GM19397 (cell line): Measurements from ENCODE around the gene IFNG-AS1.

ENCODE experiments used
- ATAC-seq: cut with Tn5 transposase; IDR thresholded peaks from one replicate; pipeline ENCODE4 v1.9.1; 2021; ENCODE audit warnings: mild to moderate bottlenecking, moderate library complexity; ENCODE audit not compliant: unreplicated experiment

Gene IFNG-AS1

DNA sequence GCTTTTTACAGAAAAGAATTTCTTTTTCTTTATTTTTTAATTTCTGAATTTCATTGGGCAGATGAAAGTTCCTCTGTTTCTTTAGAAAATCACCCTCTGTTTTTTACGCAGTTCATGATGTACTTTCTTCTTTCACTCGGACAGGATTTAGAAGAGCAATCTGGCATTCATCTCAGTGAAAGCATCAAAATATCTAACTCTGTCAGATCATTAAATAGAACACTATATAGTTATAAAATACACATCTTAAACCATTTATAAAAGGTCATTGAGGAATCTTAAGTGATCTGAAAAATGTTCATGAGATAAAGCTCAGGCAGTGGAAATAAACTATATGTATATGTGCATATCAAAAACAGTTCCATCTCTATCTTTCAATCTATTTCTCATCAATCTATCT, 3.9 kb downstream of the IFNG-AS1 start:
- no peak for ATAC-seq

DNA sequence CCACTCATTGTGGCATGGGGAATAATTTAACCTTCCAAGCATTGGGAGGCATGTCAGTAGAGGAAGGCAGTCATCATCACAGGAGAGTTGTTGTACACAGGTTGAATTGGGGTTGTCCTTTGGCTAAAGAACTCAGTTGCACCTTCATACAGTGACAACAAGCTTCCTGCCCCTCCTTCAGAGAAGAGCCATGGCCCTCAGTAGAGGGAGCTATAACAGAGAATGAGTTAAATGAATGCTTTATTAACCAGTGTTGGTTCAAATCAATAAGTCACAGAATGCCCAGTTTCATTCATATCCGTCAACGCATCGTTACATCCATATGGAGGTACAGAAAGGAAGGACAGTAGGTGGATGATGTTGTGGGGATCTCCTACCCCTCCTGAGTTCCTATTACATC, 4.8 kb downstream of the IFNG-AS1 start:
- ATAC-seq = no peak

DNA sequence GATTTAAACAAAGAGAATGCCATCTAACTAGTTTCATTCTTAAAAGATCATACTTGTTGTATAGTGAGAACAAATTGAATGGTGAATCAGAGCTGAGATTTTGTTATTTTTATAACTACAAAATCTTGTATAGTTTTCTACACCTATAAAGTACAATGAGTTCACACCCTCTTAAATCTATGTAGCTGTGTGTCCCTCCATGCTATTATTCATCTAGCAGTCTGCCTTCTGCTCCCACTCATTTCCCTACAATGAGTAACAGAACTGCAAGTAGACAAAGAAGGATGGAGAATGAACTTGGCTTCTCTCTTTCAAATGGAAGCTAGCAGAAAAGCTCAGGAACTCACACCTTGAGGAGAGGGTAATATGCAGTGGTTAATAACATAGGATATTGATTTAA, 7.1 kb downstream of the IFNG-AS1 start:
- no peak for ATAC-seq

DNA sequence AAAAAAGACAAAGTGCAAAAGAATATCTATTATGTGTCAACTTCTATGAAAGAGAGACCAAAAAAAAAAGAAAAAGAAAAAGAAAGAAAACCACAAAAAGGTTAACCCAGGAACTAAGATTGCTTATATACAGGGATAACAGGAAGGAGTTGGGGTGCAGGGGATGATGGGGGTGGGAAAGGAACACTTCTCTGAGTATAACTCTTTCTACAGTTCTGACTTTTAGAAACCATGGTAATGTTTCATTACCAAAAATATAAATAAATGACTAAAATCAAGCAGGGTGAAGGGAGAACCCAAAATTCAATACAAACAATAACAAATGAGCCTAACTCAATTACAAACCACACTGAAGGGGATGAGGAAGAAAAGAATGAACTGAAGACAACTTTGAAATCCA, 9.1 kb downstream of the IFNG-AS1 start:
- ATAC-seq = no peak

DNA sequence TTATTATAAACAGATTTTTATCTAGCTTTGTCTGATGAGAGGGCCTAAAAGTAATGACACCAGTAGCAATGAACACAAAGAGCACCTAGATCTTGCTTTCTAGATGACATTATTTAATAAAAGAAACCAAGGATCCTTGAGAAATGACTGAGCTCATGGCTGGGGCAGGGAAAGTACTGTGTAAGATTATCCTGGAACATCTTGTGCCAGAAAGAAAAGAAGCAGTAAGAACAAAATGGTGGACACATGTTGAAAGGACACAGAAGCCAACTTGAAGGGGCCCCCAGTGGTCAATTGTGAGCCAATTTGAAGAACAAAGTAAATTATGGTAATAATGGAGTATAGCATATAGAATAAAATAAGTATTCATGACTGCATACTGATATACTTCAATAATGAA, 10.0 kb downstream of the IFNG-AS1 start:
- no peak for ATAC-seq

DNA sequence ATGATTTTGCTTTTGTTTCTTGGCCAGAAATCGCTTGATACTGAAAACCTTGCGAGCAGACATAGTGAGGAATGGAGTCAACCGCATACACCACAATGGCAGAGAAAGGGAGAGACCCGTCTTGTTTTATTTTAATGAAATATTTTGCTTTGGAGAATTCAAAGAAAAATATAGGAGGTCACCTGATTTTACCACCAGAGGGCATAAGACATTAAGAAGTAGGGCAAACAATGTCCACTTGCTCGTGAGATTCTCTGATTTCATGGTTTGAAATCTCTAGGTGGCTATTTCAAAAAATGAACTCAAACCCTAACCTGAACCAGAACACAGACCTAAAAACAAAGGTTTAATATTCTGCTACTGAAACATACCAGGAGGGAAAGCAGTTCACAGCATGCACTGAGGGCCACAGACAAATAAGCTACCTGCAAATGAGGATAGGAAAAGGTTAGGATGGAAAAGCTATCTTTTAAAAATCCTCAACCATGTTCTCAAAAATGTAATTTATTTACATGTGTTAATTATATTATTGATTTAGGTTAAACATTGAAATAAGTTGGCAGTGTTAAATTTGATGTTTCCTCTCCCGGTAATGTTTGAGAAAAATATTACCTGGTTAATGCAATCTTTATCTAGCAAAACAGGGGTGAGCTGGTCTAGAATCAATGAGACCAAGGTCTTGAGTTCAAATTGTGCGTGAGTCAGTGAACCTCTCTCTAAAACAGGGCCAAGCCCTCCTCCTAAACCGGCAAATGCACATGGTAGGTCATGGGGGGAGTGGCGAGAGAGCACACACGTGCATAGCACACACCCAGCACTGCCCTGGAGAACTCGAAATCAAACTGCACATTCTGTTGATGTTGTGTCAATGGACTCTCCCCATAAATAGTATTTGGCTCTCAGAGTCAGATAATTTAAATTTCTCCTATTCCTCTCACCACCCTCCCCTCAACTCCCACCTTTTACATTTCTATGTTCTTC, 12.5 kb downstream of the IFNG-AS1 start:
- ATAC-seq = no peak

DNA sequence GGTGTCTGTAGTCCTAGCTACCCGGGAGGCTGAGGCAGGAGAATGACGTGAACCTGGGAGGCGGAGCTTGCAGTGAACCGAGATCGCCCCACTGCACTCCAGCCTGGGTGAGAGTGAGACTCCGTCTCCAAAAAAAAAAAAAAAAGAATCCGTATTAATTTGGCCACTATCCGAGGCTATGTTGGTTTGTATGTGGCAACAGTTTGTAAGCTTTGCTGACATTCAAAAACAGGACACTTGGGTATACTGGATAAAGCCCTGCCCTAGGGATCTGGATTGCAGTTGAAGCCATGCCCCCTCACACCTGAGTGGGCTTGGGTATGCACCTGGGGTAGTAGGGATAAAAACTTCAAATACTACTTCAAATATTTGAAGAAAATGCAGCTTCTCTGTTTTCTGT, 14.5 kb downstream of the IFNG-AS1 start:
- no peak for ATAC-seq

DNA sequence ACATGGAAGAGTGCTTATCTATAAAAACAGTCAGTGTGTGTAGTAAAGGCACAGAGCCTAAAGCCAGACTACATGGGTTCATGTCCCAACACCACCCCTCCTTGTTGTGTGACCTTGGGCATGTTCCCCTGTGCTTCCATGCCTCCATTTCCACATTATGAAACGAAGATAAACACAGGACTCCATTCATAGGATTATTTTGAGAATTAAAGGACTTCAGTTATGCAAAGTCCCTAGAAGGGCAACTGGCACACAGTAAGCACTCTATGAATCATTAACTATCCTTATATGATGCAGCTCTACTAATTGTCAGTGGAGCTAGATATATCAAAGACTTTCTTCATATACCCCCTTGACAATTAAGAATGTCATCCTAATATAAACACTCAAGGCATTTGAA, 17.8 kb downstream of the IFNG-AS1 start:
- no peak for ATAC-seq

DNA sequence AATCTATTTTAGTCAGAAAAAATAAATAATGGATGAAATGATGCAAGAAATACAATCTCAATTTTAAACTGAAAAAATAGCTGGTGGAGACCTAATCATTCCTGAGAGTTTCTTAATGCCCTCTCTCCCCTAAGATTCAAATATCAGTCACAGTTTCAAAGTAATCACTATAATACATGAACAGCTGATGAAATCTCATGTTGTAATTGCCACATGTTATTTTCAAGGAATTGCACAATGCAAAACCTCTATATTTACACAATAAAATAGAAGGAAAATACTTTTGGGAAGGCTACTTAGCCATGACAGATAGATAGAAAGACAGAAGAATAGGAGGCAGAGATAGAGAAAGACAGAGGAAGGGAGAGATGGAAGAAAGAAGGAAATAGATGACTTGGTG, 18.2 kb downstream of the IFNG-AS1 start:
- no peak for ATAC-seq

DNA sequence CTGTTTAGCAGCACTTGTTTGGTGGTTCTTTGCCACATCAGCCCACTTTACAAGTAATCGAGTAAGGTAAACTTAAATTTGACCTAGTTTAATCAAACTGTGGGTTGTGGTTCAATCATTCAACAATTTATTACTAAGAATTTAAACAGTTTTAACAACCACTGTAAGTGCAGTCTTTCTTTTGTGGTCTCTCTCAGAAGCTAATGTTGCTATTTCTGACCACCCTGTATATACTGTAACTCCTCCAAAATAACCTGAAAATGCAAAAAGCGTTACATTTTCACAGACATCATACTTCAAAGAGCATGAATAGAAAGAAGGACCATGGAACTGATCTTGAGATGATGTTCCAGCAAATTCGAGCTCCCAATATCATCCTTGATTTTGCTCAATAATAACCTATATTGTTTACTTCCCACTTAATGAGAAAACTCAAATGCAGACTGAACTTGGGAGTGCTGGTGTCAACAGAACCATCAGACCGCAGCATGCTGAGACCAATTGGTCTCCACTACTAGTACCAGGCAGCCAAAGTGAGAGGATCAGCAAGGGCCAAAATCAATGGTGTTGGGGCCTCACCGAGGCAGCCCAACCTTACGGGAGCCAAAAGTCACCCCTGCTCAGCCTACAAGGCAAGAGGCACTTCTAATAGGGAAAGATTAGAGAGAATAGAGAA, 22.1 kb downstream of the IFNG-AS1 start:
- ATAC-seq = no peak

DNA sequence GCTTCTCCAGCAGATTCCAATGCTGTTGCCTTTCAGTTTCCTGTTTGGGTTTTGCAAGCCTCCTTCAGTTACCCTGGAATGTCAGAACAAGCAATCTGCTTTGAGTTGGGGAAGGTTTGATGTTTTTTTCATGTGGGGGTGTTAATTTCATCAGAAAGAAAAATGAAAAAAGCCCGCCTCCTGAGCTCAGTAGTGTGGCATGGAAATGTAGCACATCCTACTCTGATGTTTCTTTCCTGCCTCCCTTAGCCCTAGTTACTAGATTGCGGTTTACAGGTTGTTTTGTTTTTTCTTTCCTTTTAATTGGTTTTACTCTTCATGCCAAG, 22.6 kb downstream of the IFNG-AS1 start:
- ATAC-seq = peak; percentile 13

DNA sequence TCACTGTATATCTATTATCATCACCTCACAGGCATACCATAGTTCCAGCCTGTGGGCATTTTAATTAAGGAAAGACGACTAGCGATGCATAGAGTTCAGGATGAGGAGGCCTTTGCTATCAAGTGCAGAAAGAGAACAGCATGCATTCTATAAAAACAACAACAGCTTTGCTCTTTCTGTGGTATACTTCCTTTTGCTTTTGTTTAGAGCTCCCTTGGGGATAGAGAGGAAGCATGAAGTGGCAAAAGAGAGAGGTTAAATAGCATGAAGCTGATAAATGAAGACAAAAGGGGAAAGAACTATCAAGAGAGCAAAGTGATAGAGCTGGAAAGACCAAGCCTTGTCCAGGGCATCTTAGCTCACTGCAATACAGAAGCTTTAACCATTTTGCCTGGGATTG, 23.5 kb downstream of the IFNG-AS1 start:
- peak; percentile 74 for ATAC-seq

DNA sequence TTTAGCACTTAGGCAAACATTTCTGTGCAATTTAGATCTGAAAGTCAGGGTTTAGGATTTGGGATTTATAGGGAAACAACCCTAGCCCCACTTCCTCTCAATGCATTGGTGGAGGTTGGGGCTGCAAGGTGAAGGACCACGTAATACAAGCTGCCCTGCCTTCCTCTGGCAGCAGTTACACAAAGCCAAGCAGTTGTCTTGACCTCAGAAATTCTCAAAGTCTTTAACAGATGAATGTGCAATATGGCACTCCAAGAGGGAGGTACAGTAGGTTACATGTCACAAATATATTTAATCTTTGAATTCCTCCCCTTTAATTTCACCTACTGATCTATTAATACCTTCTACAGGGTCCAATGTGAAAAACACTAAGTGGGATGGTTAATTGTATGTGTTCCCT, 23.9 kb downstream of the IFNG-AS1 start:
- no peak for ATAC-seq

DNA sequence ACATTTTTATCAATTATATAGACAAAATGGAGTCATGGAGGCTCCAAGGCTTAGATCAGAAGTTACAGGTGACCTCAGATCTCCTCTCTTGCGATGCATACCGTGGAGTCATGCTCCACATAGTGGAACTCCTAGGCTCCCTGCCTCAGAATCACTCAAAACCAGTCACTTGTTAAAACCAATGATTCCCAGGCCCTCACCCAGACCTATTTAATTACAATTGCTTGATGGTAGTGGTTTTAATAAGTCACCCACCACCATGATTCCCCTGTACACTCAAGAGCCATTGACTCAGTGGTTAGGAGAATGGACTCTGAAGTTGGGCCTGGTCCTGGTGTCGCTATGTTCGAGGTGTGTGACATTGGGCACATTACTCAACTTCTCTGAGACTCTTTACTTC, 26.9 kb downstream of the IFNG-AS1 start:
- ATAC-seq = no peak

DNA sequence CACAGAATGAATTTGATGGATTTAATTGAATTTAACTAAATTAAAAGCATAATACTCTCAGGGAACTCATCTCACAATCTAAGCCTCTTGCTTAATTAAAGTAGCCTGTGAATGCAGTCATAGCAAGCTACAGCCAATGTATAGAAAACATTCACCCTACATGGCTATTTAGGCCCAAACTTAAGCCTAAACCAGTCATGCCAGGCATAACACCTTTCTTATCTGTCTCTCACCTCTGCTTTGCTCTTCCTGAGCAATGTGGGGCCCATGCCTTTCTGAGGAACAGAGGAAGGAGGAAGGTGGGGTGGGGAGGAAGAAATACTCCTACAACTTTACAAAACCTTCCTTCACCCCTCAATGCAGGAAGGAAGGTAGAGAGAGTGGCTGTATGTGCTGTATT, 29.1 kb downstream of the IFNG-AS1 start:
- no peak for ATAC-seq

DNA sequence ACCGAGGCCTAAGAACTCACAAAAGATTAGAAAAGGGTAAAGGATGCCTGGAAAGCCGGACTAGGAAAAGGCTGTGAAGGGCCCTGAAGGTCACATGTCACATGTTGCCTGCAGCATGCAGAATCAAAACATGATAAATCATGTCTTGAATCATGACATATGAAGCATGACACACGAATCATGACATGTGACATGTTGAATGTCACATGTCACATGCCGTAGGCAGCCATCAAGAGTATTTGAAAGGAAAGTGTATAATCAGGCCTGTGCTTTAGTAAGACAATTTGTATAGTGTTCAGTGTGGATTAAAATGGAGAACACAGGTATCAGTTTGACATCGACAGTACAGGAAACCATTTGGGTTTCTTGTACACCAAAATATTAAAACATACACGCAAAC, 30.8 kb downstream of the IFNG-AS1 start:
- ATAC-seq = no peak

DNA sequence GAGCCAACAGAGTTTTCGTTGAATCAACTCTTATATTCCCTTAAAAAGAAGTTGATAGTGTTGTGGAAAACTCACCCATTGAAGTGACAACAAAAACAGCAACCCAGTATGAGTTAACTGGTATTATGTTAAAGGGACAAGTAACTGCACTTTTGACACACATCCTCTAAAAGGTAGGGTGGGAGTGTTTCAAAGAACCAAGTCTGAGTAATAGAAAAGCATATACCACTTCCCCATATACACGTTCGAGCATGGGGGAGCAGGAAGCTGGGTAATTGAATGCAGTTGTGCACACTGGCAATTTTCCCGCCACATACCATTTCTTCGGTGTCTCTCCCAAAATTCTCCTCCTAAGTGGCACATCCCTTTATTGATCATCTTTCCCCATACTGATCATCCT, 31.5 kb downstream of the IFNG-AS1 start:
- ATAC-seq = no peak

DNA sequence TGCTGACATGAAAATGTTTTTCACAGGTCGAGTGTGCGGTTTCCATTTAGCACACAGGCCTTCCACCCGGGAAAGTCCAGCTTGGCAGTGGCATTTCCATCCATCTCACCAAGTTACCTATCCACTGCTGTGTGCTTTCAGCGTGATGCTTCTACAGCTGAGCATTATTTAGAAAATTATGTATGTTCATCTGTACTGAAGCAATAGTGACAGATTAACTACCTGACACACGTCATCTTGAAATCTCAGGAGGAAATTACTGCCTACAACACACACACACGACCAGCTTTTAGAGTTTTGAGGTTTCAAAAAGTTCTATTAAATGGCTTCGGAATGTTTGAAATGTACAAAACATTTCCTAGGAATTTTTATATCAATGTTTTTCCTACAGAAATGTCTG, 39.4 kb downstream of the IFNG-AS1 start:
- no peak for ATAC-seq

DNA sequence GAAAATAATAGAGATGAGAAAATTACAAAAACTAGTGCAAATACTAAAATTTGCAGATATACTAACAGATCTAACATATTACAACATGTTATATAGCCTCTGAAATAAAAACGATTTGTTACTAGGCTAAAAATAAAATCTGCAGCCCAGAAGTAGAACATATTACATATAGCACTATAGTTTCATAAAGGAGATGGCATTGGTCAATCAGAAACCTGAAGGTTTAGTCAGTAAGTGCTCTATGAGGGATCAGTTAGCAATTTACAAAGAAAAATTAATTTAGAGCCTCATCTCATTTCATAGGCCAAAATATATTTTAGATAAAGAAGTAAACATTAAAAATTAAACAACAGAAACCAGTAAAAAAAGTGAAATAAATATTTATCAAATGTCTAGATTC, 41.0 kb downstream of the IFNG-AS1 start:
- no peak for ATAC-seq

DNA sequence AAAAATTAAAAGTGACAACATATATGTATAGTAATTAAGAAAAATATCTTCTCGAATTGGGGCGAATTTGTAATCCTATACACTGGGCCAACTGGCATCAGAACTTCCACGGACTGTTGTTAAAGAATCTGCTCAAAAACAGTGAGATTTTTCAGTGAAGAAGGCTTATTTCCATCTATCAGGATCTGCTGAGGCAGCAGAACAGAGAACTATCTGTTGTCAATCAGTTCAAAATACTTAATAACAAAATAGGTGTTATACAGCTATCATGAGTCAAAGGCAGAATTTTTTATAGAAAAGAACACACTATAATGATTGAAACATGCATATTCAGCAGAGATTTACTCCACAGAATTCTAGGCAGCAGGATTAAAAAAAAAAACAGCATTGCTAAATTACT, 41.9 kb downstream of the IFNG-AS1 start:
- ATAC-seq = no peak

DNA sequence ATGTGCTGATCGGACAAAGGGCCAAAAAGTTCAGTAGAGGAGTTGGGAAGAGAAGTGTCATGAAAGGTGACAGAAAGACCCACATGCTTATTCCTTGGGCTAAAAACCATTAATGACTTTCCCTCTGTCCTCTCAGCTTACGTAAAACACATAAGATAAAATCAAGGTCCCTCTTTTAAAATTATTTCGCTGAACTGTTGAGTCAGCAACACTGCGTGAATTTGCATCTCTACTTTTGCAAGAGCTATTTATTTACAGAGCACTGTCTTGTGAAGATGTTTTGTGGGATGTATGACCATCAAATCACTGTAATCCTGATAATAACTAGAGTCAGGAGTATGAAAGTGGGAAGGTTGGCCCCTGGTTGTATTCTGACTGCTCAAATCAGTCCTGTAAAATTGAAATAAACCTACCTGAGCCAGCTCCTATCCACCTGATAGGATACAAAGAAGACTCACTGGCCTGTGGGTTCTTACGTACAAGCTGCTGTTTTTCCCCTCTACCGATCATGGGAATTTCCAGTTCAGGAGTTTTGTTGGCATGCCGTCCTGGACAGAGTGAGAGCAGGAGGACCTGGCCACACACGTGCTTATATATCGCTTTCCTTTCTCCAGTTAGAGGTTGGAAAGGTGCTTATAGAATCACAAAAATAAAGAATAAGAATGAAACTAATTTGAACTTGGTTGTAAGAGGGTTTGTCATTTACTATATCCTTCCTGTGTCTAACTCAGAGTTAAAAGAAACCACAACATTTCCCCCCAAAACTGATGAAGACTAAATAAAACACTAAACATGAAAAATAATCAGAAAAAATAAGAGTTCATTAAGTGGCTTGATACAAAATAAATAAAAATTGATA, 42.9 kb downstream of the IFNG-AS1 start:
- no peak for ATAC-seq

DNA sequence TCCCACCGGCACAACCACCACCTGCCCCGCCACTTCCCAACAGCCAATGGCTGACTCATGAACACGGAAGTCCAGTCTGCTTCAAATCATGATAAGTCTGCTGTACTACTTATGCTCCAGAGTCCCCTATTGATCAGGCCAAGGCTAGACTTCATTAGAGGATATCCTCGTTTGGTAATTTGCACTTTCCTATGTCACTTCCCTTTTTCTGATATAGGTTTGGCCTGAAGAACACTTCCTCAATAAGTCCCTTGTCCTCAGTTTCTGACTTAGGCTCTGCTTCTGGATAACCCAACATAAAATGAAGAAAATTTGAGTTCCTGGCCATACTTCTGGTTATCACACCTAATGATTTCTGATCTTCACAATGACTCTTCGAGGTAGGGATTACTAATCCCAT, 45.3 kb downstream of the IFNG-AS1 start:
- no peak for ATAC-seq
